Measurements from ENCODE around the gene CD70. TPM values are rescaled to one million over a fixed set of nuclear protein-coding genes. Genes with fewer than 3 reads are reported as not detected.

The CD70 gene
- total and polyA plus RNA-seq, 2 of the 8 experiments (the other 6 are each of a cell fraction or from before 2014, with no cell fraction given), result 1.3 to 12.0 TPM

GRCh38 chr19:6579450-6580178 lies 11.3 kb downstream of the CD70 start (continued):
- TF ChIP-seq SIN3A (conservative IDR thresholded peaks at IDR 0.05 in 1 of 2, IDR thresholded peaks at IDR 0.05 in 1 of 2; ENCODE audit: low read depth in 1 of 2, low read length in 2 of 2) (no peak), JUND (IDR thresholded peaks at IDR 0.05; ENCODE audit: low read length) (no peak), CREB1 (IDR thresholded peaks at IDR 0.05) (no peak), POU5F1 (IDR thresholded peaks at IDR 0.05; ENCODE audit: low read depth, low read length) (no peak)
